ELR (cell line): ENCODE results near the gene GNAI3.

Source experiments
- DNase-seq: peaks from one replicate; pipeline ENCODE4 v3.0.0-alpha.2; 2015; ENCODE audit warnings: low read depth

Gene GNAI3

DNA sequence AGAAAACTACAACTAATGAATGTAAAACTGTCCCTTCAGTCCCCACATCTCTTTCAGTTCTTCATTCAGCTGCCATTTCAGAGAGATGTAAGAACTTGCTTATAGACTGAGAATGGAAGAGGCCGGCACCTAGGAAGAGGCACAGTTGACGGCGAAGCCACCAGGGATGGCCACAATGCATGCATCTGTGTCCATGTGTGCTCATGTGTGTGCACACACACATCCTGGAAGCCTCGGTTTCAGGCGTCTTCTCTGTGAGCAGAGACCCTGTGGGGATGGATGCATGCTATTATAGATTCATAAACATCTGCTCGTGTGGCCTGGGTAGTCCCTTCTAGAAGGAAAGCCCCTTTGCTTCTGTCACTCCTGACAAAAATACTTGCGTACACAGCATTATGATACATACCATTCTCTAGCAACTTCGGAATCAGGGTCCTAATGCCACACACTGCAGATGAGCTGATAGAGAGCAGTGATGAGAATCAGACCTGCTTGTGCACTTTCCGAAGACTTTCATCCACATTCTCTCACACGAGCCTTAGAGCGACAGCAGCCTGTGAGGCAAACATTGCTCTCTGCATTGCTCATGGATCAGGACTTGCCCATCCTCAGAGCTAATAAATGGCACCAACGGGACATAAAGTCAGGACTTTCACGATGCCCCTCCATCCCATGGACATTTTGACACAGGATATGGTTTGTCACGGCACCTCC is 21.2 kb upstream of the GNAI3 start:
- no peak for DNase-seq

DNA sequence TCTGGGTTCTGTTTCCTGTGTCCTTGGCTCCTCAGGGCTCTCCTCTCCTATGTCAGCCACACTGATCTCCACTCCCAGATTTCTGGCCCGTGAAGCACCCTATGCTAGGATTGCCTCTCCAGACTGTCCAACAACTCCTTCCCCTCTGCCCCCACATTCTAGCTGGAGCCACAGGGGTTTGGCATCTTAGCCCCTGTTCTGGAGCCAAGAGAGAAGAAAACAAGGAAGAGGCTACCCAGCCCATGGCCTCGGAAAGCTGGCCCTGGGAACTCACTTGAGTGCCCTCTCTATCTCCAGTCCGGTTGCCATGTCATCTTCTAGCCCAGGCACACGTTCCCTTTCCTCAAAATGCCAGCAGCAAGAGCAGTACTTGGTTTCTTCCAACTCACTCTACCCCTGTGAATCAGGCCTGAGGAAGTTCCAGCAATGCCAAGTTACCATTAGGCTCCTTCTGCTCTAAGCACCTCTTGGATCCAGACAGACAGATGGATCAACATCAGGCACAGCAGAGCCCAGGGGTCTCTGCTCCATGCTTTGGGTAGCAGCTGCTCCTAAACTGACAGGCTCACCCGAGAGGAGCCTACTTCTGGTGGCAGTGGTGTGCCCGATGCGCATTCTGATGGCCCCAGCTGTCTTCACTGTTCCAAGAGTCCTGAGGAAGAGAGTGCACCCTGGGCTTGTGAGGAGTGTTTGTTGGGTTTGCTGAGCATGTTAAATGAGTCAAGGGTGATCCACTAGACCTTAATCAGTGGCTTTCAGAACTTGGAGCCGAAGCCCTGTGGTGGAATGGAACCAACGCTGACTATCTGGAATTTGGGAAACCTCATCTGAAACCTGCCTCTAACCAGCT is 20.3 kb upstream of the GNAI3 start:
- no peak for DNase-seq

DNA sequence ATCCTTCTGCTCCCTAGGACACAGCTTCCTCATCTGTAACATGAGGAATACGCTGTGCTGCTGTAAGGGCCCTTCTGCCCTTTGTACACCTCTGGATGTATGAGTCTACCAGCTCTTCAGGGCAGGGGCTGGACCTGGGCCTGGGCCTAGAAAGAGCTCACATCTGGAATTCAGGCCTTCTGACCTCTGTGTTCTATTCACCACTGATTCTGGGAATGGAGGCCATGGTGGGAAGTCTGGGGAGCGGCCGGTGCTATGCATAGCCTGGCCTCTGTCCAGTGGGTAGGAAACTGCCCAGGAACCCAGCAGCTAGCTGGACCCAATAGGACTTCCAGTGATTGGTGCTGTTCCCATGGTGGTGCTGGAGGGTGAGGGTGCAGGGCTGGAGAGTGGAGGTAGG is 19.7 kb upstream of the GNAI3 start:
- DNase-seq, result no peak

DNA sequence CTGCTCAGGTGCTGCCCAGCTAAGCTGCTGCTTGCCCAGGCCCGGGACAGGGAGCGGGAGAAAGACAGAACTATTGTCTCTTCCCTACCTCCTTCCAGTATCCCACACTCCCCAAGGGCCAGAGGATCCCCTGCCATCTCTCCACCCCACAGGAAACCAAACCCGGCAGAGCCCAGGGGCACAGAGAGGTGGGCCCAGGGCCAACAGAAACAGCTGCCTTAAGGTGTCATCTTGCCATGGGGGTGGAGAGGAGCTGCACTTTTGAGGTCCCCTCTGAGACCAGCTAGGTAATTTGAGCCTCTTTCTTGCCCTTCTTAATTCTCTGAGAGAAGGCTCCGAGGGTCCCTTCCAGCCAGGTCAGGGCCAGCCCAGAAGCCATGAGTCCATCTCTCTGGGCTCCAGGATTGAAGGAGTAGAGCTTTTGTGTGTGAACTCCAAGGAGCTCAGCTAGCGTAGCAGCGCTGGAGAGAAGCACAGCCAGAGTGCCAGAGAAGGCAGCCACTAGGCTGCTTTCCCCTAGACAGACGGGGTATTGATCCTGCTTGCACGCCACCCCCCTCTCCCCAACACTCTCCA is 18.4 kb upstream of the GNAI3 start:
- no peak for DNase-seq

DNA sequence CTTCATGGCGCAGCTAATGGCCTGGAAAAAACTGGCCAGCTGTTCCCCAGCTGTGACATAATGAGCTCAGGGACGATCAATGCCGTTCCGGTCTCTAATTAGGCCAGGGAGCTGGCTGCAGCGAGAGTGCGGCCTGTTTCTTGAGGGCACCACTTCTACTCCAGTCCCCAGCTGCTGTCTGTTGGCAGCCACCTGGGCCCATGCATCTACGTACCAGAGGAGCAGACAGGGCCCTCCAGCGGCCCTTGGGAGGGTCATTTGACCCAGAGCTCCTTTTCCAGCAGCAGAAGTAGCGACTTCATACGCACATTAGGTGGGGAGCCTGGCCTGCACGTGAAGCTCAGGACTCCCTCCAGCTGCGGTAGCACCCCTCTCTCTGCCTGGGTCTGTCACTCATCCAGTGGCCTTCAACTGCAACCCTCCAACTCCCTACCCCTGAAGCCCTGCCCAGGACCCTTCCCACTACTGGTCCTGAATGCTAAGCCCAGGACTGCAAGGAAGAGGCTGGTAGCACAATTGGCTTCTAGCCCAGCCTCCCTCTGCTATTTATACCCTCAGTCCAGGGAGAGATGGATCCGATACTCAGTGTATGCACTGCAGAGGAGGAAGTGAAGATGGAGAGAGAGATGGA is 17.8 kb upstream of the GNAI3 start:
- DNase-seq, result no peak

DNA sequence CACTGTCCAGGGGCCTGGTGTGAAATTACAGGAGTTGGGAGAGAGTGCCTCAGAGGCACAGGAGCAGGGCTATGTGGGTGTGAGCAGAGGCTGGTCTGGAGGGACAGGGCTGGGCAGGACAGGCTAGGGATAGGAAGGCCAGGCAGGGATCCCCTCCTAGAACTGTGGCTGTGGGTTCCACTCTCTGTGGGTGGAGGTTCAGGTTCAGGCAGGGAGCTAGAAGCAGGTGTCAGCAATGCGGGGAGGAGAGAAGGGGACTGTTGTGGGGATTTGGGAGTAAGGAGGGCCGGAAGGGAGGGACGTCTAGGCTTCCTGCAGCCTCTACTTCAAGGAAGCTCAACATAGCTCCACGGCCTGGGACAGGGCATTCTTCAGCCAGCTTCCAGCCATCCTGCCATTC is 17.0 kb upstream of the GNAI3 start:
- no peak for DNase-seq

DNA sequence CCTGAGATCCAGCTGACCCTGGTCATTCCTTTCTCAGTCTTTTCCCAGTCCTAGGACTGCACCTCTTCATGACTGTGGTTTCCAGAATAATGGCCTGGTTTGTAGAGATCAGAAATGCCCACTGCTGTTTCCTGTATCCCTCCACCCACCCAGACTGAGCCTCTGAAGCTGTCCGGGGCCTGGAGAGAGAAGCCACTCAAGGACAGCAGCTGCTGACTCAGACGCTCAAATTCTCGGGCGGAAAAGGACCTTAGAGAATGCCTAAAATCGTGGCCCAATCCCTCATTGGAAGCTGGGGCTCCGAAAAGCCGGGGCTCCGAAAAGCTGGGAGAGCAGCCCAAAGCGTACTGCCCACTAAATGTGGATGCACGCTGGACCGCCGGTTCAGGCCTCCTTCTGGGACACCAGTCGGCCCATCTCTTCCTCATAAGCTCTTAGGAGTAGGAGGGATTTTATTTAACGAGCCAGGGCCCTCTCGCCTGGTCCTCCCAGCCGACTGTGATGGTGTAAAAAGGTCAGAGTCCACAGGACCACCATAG is 16.5 kb upstream of the GNAI3 start:
- peak; percentile 23 for DNase-seq

DNA sequence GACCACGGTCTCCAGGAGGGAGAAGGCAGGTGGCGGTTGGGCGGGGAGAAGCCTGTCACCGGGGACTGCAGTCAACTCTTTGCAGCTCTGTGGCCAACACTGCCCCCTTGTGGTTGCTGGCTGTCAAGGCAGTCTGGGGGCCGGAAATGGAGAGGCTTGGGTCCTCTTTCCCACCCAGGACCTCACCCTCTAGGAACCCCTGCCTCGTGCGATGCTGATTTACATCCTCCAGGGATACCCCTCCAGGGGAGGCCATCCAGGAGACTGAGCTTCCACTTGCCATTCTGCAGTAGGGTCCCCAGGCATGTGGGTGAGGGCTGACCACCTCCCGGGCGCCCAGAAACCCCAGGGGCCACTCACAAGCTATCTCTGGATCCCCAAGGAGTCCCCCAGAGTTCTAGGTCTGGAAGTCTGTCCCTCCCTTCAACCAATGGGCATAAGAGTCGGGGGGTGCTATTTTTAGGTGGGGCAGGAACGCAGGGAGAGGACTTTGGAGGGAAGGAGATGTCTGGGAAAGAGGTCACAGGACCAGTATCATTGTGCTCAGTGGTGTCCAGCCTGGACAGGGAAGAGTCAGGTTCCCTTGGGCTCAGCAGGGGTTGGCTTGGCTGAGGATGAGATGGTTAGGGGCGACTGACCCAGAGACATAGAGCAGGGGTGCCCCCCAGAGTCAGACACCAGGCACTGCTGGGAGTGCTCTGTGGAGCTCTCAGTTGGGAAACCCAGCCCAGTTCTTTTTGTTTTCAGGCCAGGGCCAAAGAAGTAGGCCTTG is 15.9 kb upstream of the GNAI3 start:
- DNase-seq, result peak; percentile 86

DNA sequence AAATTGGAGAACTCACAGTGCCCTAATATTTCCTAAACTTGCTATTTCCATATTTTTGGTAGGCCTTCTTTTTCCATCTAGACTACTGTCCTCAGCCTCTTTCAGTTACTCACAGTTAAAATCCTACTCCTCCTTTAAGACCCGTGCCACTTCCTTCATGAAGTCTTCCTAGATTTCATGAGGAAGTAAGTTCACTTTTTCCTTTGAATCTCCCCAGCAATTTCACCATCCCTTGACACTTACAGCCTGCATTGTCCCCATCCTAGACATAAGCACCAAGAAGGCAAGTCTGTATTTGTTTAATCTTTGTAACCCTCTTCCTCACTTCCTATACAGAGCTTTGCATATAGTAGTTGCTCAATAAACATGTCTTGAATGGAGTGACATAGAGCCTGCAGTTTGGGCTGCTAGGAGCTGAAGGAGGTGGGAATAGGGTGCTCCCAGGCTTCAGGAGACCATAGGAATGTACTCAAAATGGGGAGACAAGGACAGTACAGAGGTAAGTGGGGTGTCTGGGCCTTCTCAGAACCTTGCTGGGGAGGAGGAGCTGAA is 14.0 kb upstream of the GNAI3 start:
- DNase-seq, result no peak

DNA sequence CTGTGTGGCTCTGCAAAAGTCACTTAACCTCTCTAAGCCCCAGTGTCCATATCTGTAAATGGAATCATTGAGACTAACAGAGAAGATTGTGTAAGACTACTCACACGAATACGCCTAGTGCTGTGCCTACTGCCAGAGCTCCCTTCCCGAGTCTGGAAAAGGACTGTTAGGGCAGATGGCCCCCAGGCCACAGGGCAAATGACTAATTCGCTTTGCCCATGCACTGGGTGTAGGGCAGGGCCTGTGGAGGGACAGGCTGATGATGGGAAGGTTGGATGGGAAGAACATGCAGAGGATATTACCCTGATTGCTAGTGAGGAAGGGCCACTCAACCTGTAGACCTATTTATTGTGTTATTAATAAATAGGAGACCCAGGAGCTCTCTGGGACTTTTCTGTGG is 12.9 kb upstream of the GNAI3 start:
- no peak for DNase-seq

DNA sequence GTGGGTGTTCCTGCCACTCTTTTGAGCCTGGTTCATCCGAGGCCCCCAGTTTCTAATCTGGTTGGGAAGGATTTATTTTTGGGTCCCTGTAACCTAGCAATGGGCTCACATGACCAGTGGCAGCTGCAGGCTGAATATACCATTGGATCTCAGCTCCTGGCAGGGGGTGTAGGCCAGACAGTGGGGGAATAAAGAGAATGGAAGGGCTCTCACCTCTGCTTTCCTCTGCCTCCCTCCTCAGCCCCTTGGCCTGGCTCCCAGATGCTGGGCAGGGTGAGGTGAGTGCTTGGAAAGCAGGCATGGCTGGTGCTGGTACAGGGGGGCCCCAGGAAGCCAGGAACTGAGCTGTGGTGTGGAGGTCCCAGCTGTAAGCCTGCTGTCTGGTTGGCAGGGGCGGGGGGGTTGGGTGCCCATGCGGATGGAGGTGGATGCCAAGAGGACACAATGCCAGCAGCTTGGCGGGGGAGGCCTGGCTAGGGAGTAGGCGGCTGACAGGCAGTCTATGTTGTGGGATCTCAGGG is 12.4 kb upstream of the GNAI3 start:
- no peak for DNase-seq

DNA sequence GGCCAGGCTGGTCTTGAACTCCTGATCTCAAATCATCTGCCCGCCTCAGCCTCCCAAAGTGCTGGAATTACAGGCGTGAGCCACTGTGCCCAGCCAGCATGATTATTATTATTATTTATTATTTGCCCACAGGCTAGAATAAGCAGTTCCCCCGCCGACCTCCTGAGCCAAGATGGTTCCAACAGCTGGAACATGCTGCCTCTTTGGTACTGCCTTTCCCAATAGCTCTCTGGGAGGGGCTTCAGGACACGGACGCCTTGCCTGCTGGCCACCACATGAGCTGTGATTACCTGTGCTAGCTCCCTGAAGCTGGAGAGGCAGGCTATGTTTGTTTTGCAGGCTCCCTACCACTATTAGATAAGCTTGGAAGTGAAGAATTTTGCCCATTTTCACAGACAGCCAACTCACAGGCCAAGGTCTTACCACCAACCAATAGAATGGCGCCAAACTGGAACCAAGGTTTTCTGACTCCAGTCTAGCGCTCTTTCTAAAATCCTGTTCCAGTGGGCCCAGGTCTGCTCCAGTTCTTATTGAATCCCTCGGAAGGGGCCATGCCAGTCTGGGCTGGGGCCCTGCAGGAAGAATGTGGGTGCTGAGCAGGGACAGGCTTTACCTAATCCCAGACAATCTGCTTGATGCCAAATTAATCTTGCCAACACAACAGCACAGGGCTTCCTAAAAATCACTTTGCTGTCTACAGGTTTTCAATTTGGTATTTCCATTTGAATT is 10.8 kb upstream of the GNAI3 start:
- DNase-seq, result no peak

DNA sequence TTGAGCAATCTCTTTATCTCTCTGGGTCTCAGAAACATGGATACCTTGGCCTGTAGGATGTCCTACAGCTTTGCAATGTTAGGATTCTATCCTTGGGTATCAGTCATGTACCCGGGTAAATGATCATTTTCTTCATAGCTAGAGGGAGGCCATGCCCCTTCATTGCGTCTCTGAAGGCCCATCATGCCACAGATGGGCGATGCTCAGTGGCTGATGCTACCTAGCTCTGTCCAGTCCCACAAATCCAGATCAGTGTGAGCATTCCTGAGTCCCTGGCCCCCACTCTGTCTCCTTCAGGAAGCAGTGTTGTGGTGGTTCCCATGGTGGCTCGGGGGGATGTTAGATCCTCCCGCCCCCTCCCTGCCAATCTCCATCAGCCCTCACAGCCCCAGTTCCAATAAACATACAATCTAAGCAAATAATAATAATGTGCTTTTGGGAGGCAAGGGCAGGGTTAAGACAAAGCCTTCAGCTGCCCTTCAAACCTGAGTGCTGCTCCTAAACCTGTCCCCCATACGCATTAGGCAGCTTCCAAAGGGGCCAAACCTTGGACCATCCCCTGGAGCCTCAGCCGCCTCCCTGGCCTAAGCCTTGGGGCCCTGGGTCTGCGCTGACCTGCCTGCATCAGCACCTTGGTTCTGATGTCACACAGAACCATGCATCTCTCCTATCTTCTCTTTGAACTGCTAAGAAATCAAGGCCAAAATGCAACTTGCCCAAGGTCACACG is 9.4 kb upstream of the GNAI3 start:
- DNase-seq, result no peak

DNA sequence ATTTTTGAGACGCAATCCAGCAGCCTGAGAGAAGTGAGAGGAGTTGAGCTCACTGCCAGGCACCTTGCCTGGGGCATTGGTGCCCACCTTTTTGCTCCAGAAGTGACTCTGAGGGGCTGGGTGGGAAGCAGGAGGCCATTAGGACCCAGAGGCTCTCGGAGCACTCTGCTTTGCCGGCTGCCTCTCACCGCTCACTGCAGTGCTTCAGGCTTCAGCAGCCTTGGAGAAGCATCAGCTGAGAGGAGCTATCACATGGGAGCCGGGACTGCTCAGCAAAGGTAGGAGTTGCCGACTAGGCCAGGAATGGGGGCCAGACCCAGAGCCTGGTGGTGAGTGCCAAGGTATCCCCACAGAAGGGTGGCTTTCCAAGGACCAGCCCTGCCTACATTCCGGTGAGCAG is 8.7 kb upstream of the GNAI3 start, which contains the start of gene GPR61:
GPR61 (plus strand) TSS at position 197 of the 400 bp plus-strand sequence. CDS start 3,151 bp downstream, outside the sequence.
- DNase-seq, result no peak

DNA sequence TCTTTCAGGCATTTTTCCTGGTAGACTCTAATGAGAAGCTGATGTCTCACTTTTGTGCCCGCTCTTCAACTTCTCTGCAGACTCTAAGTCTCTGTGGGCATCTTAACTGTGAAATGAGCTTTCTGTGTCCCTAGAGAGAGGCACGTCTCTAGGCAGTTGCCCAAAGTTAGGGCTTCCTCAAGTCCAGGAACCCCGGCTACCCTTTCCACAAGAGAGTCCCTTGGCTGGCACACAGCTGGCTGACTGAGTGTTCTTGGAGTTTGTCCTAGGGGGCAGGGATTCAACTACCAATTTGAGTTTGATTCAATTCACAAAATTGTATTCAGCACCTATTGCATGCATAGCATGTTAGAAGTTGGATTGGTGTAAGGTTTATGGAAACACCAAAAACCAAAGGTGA is 7.3 kb upstream of the GNAI3 start:
- no peak for DNase-seq

DNA sequence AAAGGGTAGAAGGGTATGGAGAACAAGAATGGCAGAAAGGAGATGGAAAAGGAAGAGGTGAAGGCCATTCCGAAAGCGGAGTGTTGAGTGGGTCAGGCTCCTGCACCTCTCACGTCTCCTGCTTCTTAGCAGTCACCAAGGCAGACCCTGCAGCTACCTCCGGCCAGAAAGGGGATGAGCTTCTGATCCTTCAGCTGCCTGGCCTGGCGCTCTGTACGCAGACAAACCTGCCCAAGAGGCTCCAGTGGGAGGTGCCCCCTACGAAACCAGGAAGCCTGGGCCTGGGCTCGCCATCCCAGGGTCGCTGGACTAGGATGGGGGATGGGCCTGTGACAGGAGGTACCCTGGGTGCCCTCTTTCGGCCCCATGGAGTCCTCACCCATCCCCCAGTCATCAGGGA is 5.8 kb upstream of the GNAI3 start:
- DNase-seq, result no peak

DNA sequence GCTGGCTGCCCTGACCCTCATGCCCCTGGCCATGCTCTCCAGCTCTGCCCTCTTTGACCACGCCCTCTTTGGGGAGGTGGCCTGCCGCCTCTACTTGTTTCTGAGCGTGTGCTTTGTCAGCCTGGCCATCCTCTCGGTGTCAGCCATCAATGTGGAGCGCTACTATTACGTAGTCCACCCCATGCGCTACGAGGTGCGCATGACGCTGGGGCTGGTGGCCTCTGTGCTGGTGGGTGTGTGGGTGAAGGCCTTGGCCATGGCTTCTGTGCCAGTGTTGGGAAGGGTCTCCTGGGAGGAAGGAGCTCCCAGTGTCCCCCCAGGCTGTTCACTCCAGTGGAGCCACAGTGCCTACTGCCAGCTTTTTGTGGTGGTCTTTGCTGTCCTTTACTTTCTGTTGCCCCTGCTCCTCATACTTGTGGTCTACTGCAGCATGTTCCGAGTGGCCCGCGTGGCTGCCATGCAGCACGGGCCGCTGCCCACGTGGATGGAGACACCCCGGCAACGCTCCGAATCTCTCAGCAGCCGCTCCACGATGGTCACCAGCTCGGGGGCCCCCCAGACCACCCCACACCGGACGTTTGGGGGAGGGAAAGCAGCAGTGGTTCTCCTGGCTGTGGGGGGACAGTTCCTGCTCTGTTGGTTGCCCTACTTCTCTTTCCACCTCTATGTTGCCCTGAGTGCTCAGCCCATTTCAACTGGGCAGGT is 5.0 kb upstream of the GNAI3 start:
- no peak for DNase-seq

DNA sequence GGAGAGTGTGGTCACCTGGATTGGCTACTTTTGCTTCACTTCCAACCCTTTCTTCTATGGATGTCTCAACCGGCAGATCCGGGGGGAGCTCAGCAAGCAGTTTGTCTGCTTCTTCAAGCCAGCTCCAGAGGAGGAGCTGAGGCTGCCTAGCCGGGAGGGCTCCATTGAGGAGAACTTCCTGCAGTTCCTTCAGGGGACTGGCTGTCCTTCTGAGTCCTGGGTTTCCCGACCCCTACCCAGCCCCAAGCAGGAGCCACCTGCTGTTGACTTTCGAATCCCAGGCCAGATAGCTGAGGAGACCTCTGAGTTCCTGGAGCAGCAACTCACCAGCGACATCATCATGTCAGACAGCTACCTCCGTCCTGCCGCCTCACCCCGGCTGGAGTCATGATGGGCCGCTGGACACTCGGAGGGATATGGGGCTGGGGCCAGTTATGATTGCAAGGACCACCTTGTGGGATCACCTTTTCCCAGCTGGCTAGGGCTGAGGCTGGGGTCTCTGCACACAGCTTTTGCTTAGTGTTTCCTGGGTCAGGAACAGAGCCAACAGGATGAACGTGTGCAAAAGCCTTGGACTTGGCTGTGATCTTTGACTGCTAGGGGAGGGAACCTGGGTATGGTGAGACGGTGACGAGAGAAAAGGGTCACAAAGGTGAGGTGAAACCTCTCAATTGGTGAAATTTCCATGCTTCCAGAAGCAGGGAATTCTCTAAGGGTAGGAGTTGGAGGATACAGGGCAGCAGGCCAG is 4.3 kb upstream of the GNAI3 start:
- no peak for DNase-seq
